Esophagus squamous epithelium (tissue), 5 donors: ENCODE measurements around the gene MYO9B. TPM values are rescaled to one million over a fixed set of nuclear protein-coding genes. Genes with fewer than 3 reads are reported as not detected.

ENCODE experiments used
- DNase-seq: peaks from one replicate; lab custom pipeline; 2025; lab: John Stamatoyannopoulos, UW
- H3K27ac ChIP-seq, 4 donors: fragments of 200-600 bp; sonication (generic); one replicate each; pipeline ENCODE4 v1.5.1; 2016 to 2019; ENCODE audit warnings: mild to moderate bottlenecking in 1 of 4
- H3K27me3 ChIP-seq, 4 donors: fragments of 200-600 bp; sonication (generic); 1 replicate in 3 of 4; 2 replicates in 1 of 4; pipeline versions ENCODE4 v1.5.1 to v1.6.0; 2017 to 2021; ENCODE audit warnings: antibody characterized with exemption in 1 of 4
- H3K36me3 ChIP-seq, 3 donors: fragments of 200-600 bp; sonication (generic); one replicate each; pipeline ENCODE4 v1.5.1; 2016 to 2019
- H3K4me1 ChIP-seq, 3 donors: fragments of 200-600 bp; sonication (generic); one replicate each; pipeline ENCODE4 v1.5.1; 2017 to 2019
- H3K4me3 ChIP-seq, 4 donors: fragments of 200-600 bp; sonication (generic); 1 replicate in 3 of 4; 2 replicates in 1 of 4; pipeline ENCODE4 v1.5.1; 2016 to 2019; ENCODE audit warnings: mild to moderate bottlenecking in 2 of 4, moderate library complexity in 1 of 4
- H3K9me3 ChIP-seq, 3 donors: fragments of 200-600 bp; sonication (generic); one replicate each; pipeline ENCODE4 v1.5.1; 2016 to 2019
- POLR2A ChIP-seq, 4 donors: fragments of 450-650 bp; IDR thresholded peaks; one replicate each; pipeline ENCODE4 v1.6.1; 2017; ENCODE audit warnings: antibody characterized with exemption in 4 of 4, mild to moderate bottlenecking in 4 of 4, moderate library complexity in 3 of 4
- WGBS, 2 donors: methylation state at CpG; one replicate each; pipeline ENCODE4 v1.1.5; 2018; 5-methylcytosine and 5-hydroxymethylcytosine counted together
- intact Hi-C: fragments of 100-400 bp; cut with DNase I; formaldehyde crosslinking; loops from one replicate; pipeline ENCODE4 v1.15.0; 2022
- total RNA-seq, 4 donors: library from RNA; depleted of rRNA; stranded (reverse); fragments of >200 nt; gene quantifications; one replicate each; pipeline ENCODE4 v1.1.0, GENCODE V29; 2016
- TF ChIP-seq, protein P1 (sequence below), 6 experiments: fragments of 450-650 bp in 4 of 6; fragments of 200-600 bp in 2 of 6; sonication (generic) in 2 of 6; IDR thresholded peaks; one replicate each; pipeline ENCODE4 v1.5.1; 2016 to 2019; ENCODE audit warnings: antibody characterized with exemption in 6 of 6, mild to moderate bottlenecking in 4 of 6, moderate library complexity in 4 of 6
- donor health status: DM: yes; HTN: yes; CAD: no.

Gene MYO9B
- total RNA-seq, 4 donors from 2014 or later: 25.5 to 60.5 (median 39.5) TPM

DNA sequence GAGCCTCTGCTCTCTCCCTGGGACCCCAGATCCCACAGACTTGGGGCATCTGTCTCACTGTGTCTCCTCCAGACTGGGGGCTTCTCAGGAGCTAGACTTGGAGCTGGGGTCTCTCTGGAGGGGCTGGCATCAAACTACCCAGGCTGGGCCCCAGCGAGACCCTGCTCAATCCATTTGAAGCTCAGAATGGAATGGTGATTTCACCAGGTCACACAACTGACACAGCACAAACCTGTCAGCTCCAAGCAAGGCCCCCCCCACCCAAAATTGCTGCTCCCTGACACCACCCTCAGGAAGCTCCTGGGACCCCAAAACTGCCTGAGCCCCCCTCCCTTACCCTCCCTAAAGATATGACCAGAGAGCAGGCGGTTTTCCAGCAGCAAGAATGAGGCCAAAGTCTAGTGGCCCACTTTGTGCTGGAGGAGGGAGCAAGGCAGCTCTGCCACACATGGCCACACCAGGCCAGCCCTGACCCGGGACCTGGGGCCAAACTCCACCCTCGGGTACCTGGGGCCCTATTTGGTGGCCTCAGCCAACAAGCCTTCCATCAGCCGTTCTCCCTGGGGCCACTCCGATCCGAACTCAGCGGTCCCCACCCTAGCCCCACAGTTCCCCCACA, 167.7 kb downstream of the MYO9B start:
- TF ChIP-seq, protein P1, sequence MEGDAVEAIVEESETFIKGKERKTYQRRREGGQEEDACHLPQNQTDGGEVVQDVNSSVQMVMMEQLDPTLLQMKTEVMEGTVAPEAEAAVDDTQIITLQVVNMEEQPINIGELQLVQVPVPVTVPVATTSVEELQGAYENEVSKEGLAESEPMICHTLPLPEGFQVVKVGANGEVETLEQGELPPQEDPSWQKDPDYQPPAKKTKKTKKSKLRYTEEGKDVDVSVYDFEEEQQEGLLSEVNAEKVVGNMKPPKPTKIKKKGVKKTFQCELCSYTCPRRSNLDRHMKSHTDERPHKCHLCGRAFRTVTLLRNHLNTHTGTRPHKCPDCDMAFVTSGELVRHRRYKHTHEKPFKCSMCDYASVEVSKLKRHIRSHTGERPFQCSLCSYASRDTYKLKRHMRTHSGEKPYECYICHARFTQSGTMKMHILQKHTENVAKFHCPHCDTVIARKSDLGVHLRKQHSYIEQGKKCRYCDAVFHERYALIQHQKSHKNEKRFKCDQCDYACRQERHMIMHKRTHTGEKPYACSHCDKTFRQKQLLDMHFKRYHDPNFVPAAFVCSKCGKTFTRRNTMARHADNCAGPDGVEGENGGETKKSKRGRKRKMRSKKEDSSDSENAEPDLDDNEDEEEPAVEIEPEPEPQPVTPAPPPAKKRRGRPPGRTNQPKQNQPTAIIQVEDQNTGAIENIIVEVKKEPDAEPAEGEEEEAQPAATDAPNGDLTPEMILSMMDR (IDR thresholded peaks at IDR 0.05): no peak
- TF ChIP-seq POLR2A (IDR thresholded peaks at IDR 0.05): no peak
- Histone ChIP-seq H3K27me3 (no peaks in the 10 kb centered on the region), H3K36me3 (peaks cover 0 to 31% (median 5%) of the 10 kb centered on the region in 3 donors), H3K4me3 (peak overlapping the region; percentile 81 to 95 (median 90)), H3K9me3 (no peaks in the 10 kb centered on the region), H3K27ac (peak overlapping the region; percentile 88 to 94 (median 92)), H3K4me1 (peaks cover 23 to 70% (median 36%) of the 10 kb centered on the region in 3 donors)
- intact Hi-C loops: no loop called here
- 60 to 100% methylated on average over 1 of the region's 8 CpGs for WGBS, 2 donors
- no peak for DNase-seq

GRCh38 chr19:17243830-17244617, 168.4 kb downstream of the MYO9B start:
- no peaks in the 10 kb centered on the region for H3K9me3 ChIP-seq
- peaks cover 0 to 24% (median under 1%) of the 10 kb centered on the region in 3 donors for H3K36me3 ChIP-seq
- no peak for TF ChIP-seq POLR2A (IDR thresholded peaks at IDR 0.05)
- TF ChIP-seq, protein P1 (IDR thresholded peaks at IDR 0.05): no peak
- intact Hi-C loops: no loop called here
- peak overlapping the region; percentile 88 to 94 (median 92) for H3K27ac ChIP-seq
- no peak for DNase-seq
- no peaks in the 10 kb centered on the region for H3K27me3 ChIP-seq
- H3K4me3 ChIP-seq: peak overlapping the region; percentile 81 to 95 (median 90)
- WGBS, 2 donors: 0 to 9% methylated on average over 2 to 8 of the region's 52 CpGs
- H3K4me1 ChIP-seq: peaks cover 23 to 77% (median 41%) of the 10 kb centered on the region in 3 donors

DNA sequence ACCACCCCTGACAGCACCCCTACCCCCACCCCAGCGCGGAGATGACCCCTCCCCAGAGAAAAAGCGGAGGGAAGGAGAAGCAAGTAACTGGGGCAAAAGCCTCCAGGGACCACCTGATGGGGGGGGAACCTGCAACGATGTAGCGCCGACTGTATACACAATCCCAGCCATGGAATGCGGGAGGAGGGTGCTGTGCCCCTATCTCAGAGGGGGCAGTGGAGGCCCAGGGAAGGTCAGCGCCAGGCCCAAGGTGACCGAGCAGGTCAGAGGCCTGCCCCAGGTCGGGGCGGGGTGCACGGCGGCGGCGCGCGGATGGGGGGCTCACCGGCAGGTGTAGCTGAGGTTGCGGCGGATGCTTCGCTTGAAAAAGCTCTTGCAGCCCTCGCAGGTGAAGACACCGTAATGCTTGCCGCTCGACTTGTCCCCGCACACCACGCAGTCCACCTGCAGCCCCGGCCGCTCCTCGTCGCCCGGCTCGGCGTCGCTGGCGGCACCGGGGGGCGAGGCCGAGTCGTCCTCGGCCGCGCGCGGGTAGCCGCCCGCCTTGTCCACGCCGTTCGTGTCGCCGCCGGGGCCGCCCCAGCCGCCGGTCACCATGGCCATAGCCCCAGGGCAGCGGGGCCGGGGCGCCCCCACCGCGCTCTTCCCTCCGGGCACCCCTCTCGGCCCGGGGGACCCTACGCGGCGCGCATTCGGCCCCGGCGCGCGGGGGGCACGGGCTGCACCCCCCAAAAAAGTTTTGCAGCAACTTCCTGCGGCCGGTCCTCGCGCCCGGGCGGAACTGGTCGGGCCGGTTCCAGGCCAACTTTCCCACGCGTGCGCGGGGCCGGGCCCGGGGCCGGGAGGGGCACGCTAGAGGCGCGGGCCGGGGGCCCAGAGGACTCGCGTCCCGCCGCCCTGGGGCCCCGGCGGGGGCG, 169.3 kb downstream of the MYO9B start:
- 8% methylated on average over 4 of the region's 100 CpGs; no CpG with 5 or more reads in 1 of the 2 donors for WGBS, 2 donors
- Histone ChIP-seq H3K36me3 (peaks cover 0 to 15% (median 0%) of the 10 kb centered on the region in 3 donors), H3K9me3 (no peaks in the 10 kb centered on the region), H3K4me1 (peaks cover 23 to 85% (median 41%) of the 10 kb centered on the region in 3 donors), H3K4me3 (peak overlapping the region; percentile 81 to 95 (median 90)), H3K27me3 (no peaks in the 10 kb centered on the region), H3K27ac (peak overlapping the region; percentile 88 to 94 (median 92))
- DNase-seq: no peak
- intact Hi-C loops: no loop called here
- no peak for TF ChIP-seq POLR2A (IDR thresholded peaks at IDR 0.05)
- TF ChIP-seq, protein P1 (IDR thresholded peaks at IDR 0.05): no peak

GRCh38 chr19:17245535-17245984, 170.0 kb downstream of the MYO9B start, which contains the start of gene NR2F6:
Gene NR2F6, minus strand, starts transcription at chr19:17245919. Its CDS starts 699 bp downstream, at chr19:17245220.
- TF ChIP-seq, protein P1 (IDR thresholded peaks at IDR 0.05): no peak
- TF ChIP-seq POLR2A (IDR thresholded peaks at IDR 0.05): peak in 1 of 4 donors; percentile 20
- Histone ChIP-seq H3K9me3 (no peaks in the 10 kb centered on the region), H3K27ac (peak within 1 kb of the TSS; percentile 90 to 94 (median 92)), H3K4me1 (peaks cover 23 to 87% (median 41%) of the 10 kb centered on the region in 3 donors), H3K27me3 (no peaks in the 10 kb centered on the region), H3K36me3 (peaks cover 0 to 9% (median 0%) of the 10 kb centered on the region in 3 donors), H3K4me3 (peak within 1 kb of the TSS; percentile 81 to 95 (median 90))
- DNase-seq: no peak
- intact Hi-C loops: no loop called here
- WGBS, 2 donors: no CpG with 5 or more reads among the region's 72 CpGs
